Brain pericyte (primary cell): Measurements from ENCODE around the gene S1PR3.

Source experiments
- DNase-seq: peaks from one replicate; pipeline ENCODE4 v3.0.0-alpha.2; 2012; ENCODE audit warnings: low read depth, low spot score

Gene S1PR3

GRCh38 chr9:89008744-89009545 is 17.7 kb downstream of the S1PR3 start:
- DNase-seq: no peak

GRCh38 chr9:89009546-89009840 is 18.2 kb downstream of the S1PR3 start:
- no peak for DNase-seq

GRCh38 chr9:89010056-89010455 is 18.8 kb downstream of the S1PR3 start:
- DNase-seq: no peak

- DNase-seq: no peak
These were observed 19.4 kb downstream of the S1PR3 start for GRCh38 chr9:89010526-89011111.

- no peak for DNase-seq
These were observed 20.4 kb downstream of the S1PR3 start for GRCh38 chr9:89011683-89012082.

- no peak for DNase-seq
These were observed 21.2 kb downstream of the S1PR3 start for GRCh38 chr9:89012294-89013042.

- DNase-seq: no peak
These were observed 22.4 kb downstream of the S1PR3 start for GRCh38 chr9:89013660-89014059.

- DNase-seq: no peak
These were observed 22.9 kb downstream of the S1PR3 start for GRCh38 chr9:89014153-89014552.

- DNase-seq: no peak
These were observed 24.1 kb downstream of the S1PR3 start for GRCh38 chr9:89015336-89015735.

GRCh38 chr9:89020754-89021153 is 29.5 kb downstream of the S1PR3 start:
- no peak for DNase-seq

- DNase-seq: no peak
These were observed 30.0 kb downstream of the S1PR3 start for GRCh38 chr9:89021154-89021803.

- no peak for DNase-seq
These were observed 30.9 kb downstream of the S1PR3 start for GRCh38 chr9:89022001-89022759.

GRCh38 chr9:89022902-89023301 is 31.6 kb downstream of the S1PR3 start:
- no peak for DNase-seq

GRCh38 chr9:89023740-89024139 is 32.5 kb downstream of the S1PR3 start:
- no peak for DNase-seq

GRCh38 chr9:89024727-89025126 is 33.5 kb downstream of the S1PR3 start:
- no peak for DNase-seq

GRCh38 chr9:89025553-89025952 is 34.3 kb downstream of the S1PR3 start:
- DNase-seq: no peak

- no peak for DNase-seq
These were observed 35.6 kb downstream of the S1PR3 start for GRCh38 chr9:89026876-89027275.

- DNase-seq: no peak
These were observed 38.5 kb downstream of the S1PR3 start for GRCh38 chr9:89029788-89030187.

- DNase-seq: no peak
These were observed 40.9 kb downstream of the S1PR3 start for GRCh38 chr9:89032173-89032572.

GRCh38 chr9:89032661-89033060 is 41.4 kb downstream of the S1PR3 start:
- no peak for DNase-seq

GRCh38 chr9:89036383-89036782 is 45.1 kb downstream of the S1PR3 start:
- DNase-seq: no peak

- DNase-seq: no peak
These were observed 45.6 kb downstream of the S1PR3 start for GRCh38 chr9:89036891-89037290.
